GM12891 (cell line): ENCODE measurements around the gene BCL2.

ENCODE experiments used
- POLR2A ChIP-seq: IDR thresholded peaks from 2 replicates; pipeline ENCODE4 v1.6.1; 2011; ENCODE audit warnings: low read depth, low read length, control low read depth
- POLR2AphosphoS5 ChIP-seq: IDR thresholded peaks from 2 replicates; pipeline ENCODE4 v1.6.1; 2011; ENCODE audit warnings: low read depth, low read length, control low read depth
- SPI1 ChIP-seq: IDR thresholded peaks from 2 replicates; pipeline ENCODE4 v1.6.1; 2011; ENCODE audit warnings: low read depth, low read length, control low read depth
- TAF1 ChIP-seq: IDR thresholded peaks from 2 replicates; pipeline ENCODE4 v1.6.1; 2011; ENCODE audit warnings: low read depth, low read length, control low read depth

- no peak for TF ChIP-seq POLR2A
- no peak for TF ChIP-seq TAF1
- no peak for TF ChIP-seq POLR2AphosphoS5
- TF ChIP-seq SPI1, result no peak
These were observed 116.7 kb downstream of the BCL2 start for GRCh38 chr18:63202828-63203227.
